Upper lobe of left lung (tissue), 6 donors: ENCODE measurements around the gene TMEM92. TPM values are rescaled to one million over a fixed set of nuclear protein-coding genes. Genes with fewer than 3 reads are reported as not detected.

Source experiments
- ATAC-seq, 2 donors: fragments of 200-7000 bp; cut with Tn5 transposase; one replicate each; pipeline ENCODE4 v1.9.1; 2022; ENCODE audit warnings: mild to moderate bottlenecking in 2 of 2, moderate library complexity in 2 of 2; ENCODE audit not compliant: low FRiP score in 2 of 2
- DNase-seq, 2 donors: peaks; one replicate each; pipeline ENCODE4 v3.0.0-alpha.2; 2019 to 2020
- H3K27ac ChIP-seq, 4 donors: fragments of 200-600 bp; sonication (generic); one replicate each; pipeline ENCODE4 v1.5.1; 2016 to 2019
- H3K27me3 ChIP-seq, 4 donors: fragments of 200-600 bp; sonication (generic); one replicate each; pipeline ENCODE4 v1.5.1; 2017 to 2019
- H3K36me3 ChIP-seq, 4 donors: fragments of 200-600 bp; sonication (generic); one replicate each; pipeline ENCODE4 v1.5.1; 2016 to 2019
- H3K4me1 ChIP-seq, 4 donors: fragments of 200-600 bp; sonication (generic); one replicate each; pipeline ENCODE4 v1.5.1; 2018 to 2019
- H3K4me3 ChIP-seq, 4 donors: fragments of 200-600 bp; sonication (generic); one replicate each; pipeline ENCODE4 v1.5.1; 2017 to 2019; ENCODE audit warnings: mild to moderate bottlenecking in 2 of 4, moderate library complexity in 1 of 4
- H3K9me3 ChIP-seq, 4 donors: fragments of 200-600 bp; sonication (generic); one replicate each; pipeline ENCODE4 v1.5.1; 2018 to 2019
- EP300 ChIP-seq, 4 donors: sonication (generic); formaldehyde crosslinking; IDR thresholded peaks; one replicate each; pipeline ENCODE4 v1.5.1; 2017; ENCODE audit warnings: antibody characterized with exemption in 4 of 4, control low read depth in 2 of 4
- POLR2A ChIP-seq, 4 donors: fragments of 450-650 bp; IDR thresholded peaks; one replicate each; pipeline ENCODE4 v1.5.1; 2016 to 2017; ENCODE audit warnings: antibody characterized with exemption in 4 of 4, mild to moderate bottlenecking in 2 of 4
- POLR2AphosphoS5 ChIP-seq, 2 donors: sonication (generic); formaldehyde crosslinking; IDR thresholded peaks; one replicate each; pipeline ENCODE4 v1.5.1; 2017; ENCODE audit warnings: antibody characterized with exemption in 2 of 2
- WGBS, 2 donors: methylation state at CpG; one replicate each; pipeline ENCODE4 v1.1.5; 2017 to 2018; 5-methylcytosine and 5-hydroxymethylcytosine counted together
- total RNA-seq, 6 donors: library from RNA; depleted of rRNA in 4 of 6; stranded (reverse); fragments of >200 nt in 4 of 6; gene quantifications; one replicate each; pipeline versions ENCODE4 v1.1.0 to v1.2.1, GENCODE V29; 2016 to 2021
- TF ChIP-seq, protein P1 (sequence below), 6 experiments: fragments of 450-650 bp in 4 of 6; fragments of 200-600 bp in 2 of 6; sonication (generic) in 2 of 6; IDR thresholded peaks; one replicate each; pipeline ENCODE4 v1.5.1; 2016 to 2019; ENCODE audit warnings: antibody characterized with exemption in 6 of 6
- donor health status: DM: no; HTN: no; CAD: no; lungs with moderate emphysema.
- donor health status: DM: no; HTN: yes; CAD: no; lungs with severe emphysema.

Gene TMEM92
- total RNA-seq, 6 donors from 2014 or later = 1.3 to 15.7 (median 3.8) TPM

DNA sequence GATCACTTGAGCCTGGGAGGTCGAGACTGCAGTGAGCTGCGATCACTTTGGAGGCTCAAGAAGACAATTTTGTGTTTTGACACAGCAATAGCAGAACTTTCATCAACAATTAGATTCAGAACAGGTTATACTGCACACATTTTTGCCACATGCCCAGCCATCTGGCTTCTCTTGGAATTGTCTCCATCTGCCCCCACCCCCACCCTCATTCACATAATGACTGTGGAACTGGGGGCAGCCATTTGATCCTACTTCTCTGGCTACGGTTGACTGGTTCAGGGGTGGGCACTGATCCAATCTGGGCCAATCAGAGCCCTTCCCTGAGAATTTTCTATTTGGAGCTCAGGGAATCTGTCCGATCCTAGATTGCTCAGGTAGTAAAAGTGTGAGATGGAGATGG, 14.0 kb downstream of the TMEM92 start:
- TF ChIP-seq, protein P1, sequence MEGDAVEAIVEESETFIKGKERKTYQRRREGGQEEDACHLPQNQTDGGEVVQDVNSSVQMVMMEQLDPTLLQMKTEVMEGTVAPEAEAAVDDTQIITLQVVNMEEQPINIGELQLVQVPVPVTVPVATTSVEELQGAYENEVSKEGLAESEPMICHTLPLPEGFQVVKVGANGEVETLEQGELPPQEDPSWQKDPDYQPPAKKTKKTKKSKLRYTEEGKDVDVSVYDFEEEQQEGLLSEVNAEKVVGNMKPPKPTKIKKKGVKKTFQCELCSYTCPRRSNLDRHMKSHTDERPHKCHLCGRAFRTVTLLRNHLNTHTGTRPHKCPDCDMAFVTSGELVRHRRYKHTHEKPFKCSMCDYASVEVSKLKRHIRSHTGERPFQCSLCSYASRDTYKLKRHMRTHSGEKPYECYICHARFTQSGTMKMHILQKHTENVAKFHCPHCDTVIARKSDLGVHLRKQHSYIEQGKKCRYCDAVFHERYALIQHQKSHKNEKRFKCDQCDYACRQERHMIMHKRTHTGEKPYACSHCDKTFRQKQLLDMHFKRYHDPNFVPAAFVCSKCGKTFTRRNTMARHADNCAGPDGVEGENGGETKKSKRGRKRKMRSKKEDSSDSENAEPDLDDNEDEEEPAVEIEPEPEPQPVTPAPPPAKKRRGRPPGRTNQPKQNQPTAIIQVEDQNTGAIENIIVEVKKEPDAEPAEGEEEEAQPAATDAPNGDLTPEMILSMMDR (IDR thresholded peaks at IDR 0.05) = no peak
- TF ChIP-seq EP300 (IDR thresholded peaks at IDR 0.05) (no peak), POLR2A (IDR thresholded peaks at IDR 0.05) (no peak), POLR2AphosphoS5 (IDR thresholded peaks at IDR 0.05) (no peak)
- no peak for DNase-seq
- H3K9me3 ChIP-seq = no peaks in the 10 kb centered on the region
- no peaks in the 10 kb centered on the region for H3K36me3 ChIP-seq
- peaks cover 18 to 53% (median 30%) of the 10 kb centered on the region in 4 donors for H3K4me1 ChIP-seq
- 91 to 92% methylated on average over 3 to 4 of the region's 4 CpGs for WGBS, 2 donors
- peak overlapping the region in 3 of 4 donors; percentile 82 to 89 (median 86) for H3K27ac ChIP-seq
- H3K4me3 ChIP-seq = no peak overlapping the region
- ATAC-seq = no peak
- H3K27me3 ChIP-seq = no peaks in the 10 kb centered on the region

DNA sequence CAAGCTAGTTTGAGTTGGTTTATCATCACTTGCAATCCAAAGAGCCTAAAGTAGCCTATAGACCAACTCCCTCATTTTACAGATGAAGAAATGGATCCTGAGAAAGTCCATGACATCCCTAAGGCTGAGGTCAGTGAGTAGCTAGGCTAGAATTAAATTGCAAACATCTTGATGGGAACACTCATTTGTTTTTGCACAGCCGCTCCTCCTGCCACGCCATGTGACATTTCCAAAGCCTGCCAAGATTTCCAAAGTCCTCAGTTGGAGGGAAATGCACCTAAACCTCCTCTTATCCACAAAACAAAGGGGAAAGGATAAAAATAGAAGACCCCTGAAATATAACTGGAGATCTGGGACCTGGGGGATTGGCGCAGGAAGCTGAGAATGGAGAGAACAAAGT, 15.0 kb downstream of the TMEM92 start:
- DNase-seq (no peak), ATAC-seq (peak in 1 of 2 donors; percentile 49)
- Histone ChIP-seq H3K36me3 (no peaks in the 10 kb centered on the region), H3K27ac (peak overlapping the region; percentile 79 to 89 (median 84)), H3K27me3 (no peaks in the 10 kb centered on the region), H3K9me3 (no peaks in the 10 kb centered on the region), H3K4me3 (peak overlapping the region in 3 of 4 donors; percentile 7 to 31 (median 13)), H3K4me1 (peaks cover 18 to 49% (median 30%) of the 10 kb centered on the region in 4 donors)
- TF ChIP-seq, protein P1 (IDR thresholded peaks at IDR 0.05) = no peak
- no peak for TF ChIP-seq POLR2AphosphoS5 (IDR thresholded peaks at IDR 0.05)
- no peak for TF ChIP-seq POLR2A (IDR thresholded peaks at IDR 0.05)
- TF ChIP-seq EP300 (IDR thresholded peaks at IDR 0.05) = no peak
- 68 to 70% methylated on average over 3 of the region's 3 CpGs for WGBS, 2 donors

DNA sequence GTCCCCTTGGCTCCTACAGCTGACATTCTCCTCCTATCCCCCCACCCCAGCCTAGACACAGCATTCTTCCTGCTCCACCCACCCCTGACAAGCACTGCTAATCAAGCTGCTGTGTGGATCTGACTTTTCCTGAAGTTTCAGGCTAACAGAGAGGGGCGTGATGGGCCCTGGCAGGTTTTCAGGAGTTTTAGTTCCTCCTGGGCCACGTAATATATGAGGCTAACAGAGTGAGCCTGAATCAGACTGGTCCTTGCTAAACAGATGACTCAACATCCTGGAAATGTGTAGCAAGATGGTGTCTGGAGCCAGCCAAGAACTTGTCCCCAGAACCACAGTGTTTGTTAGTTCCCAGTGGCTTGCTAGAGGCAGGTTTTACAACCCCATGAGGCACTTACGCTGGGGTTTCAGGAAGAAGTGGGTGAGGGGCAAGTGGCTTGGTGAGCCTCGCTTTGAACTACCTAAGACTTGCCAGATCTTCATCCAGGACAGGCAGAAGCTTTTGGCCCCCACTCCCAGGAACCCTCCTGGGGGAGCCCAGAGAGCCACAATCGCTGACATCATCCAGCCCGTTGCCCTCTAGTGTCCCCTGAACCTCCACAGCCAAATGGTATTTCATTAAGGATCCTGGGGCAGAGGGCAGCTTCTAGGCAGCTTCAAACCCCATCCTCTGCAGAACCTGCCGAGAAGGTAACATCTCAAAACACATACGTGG, 15.9 kb downstream of the TMEM92 start:
- Histone ChIP-seq H3K4me1 (peaks cover 18 to 47% (median 30%) of the 10 kb centered on the region in 4 donors), H3K4me3 (peak overlapping the region in 2 of 4 donors; percentile 13 to 31), H3K9me3 (no peaks in the 10 kb centered on the region), H3K27me3 (no peaks in the 10 kb centered on the region), H3K36me3 (no peaks in the 10 kb centered on the region), H3K27ac (peak overlapping the region; percentile 79 to 89 (median 84))
- ATAC-seq = peak; percentile 93 to 96
- WGBS, 2 donors = 34 to 45% methylated on average over 6 to 8 of the region's 8 CpGs
- peak in 1 of 2 donors; percentile 90 for DNase-seq
- TF ChIP-seq, protein P1 (IDR thresholded peaks at IDR 0.05) = no peak
- TF ChIP-seq POLR2AphosphoS5 (IDR thresholded peaks at IDR 0.05) = peak; percentile 69 to 94
- peak in 1 of 4 donors; percentile 47 for TF ChIP-seq POLR2A (IDR thresholded peaks at IDR 0.05)
- peak in 1 of 4 donors; percentile 89 for TF ChIP-seq EP300 (IDR thresholded peaks at IDR 0.05)

DNA sequence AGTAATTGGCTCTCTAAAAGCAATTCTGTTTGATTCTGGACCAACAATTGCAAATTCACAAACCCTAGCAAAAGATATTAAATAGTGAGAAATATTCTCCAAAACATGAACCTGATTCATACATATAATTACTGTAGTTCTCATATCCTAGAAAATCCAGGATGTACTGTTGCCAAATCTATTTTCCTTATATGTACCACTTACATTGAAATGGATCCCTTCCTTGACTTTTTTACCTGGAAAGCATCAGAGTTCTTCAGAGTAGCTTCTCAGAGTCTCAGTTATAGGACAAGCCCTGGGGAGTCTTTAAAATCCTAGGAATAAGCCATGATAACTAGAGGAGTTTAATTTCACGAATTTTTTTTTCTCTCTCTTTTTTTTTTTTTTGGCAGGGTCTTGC, 16.7 kb downstream of the TMEM92 start:
- DNase-seq (no peak), ATAC-seq (no peak)
- Histone ChIP-seq H3K36me3 (no peaks in the 10 kb centered on the region), H3K9me3 (no peaks in the 10 kb centered on the region), H3K4me1 (peaks cover 18 to 39% (median 30%) of the 10 kb centered on the region in 4 donors), H3K27ac (peak overlapping the region in 3 of 4 donors; percentile 79 to 89 (median 86)), H3K4me3 (no peak overlapping the region), H3K27me3 (no peaks in the 10 kb centered on the region)
- WGBS, 2 donors = 48 to 64% methylated on average over 1 of the region's 1 CpG
- TF ChIP-seq EP300 (IDR thresholded peaks at IDR 0.05) (no peak), POLR2A (IDR thresholded peaks at IDR 0.05) (no peak), POLR2AphosphoS5 (IDR thresholded peaks at IDR 0.05) (no peak)
- TF ChIP-seq, protein P1 (IDR thresholded peaks at IDR 0.05) = no peak
